NCI-H2081 (cell line): ENCODE measurements around the gene CITED4.
"Not testable (repeated sequence)": the region's sequence is repeated elsewhere in the genome, so short reads cannot be mapped to it uniquely, and the experiment has no call there.

Experiments used
- DNase-seq, 2 experiments: peaks; one replicate each; lab custom pipeline; 2025; lab: John Stamatoyannopoulos, UW

CITED4 gene

GRCh38 chr1:40862008-40862863 is at the start of gene CITED4:
Gene CITED4 (minus strand): TSS chr1:40862363. CDS start chr1:40862127, 236 bp downstream.
- DNase-seq = peak; percentile 88 to 93

GRCh38 chr1:40911105-40911504 is 48.9 kb upstream of the CITED4 start:
- no peak for DNase-seq

GRCh38 chr1:40909281-40909680 is 47.1 kb upstream of the CITED4 start:
- DNase-seq = no peak

GRCh38 chr1:40908350-40908749 is 46.2 kb upstream of the CITED4 start:
- no peak for DNase-seq

GRCh38 chr1:40907899-40908298 is 45.7 kb upstream of the CITED4 start:
- no peak for DNase-seq

- DNase-seq = no peak
These were observed 44.7 kb upstream of the CITED4 start for GRCh38 chr1:40906781-40907400.

- DNase-seq = no peak
These were observed 42.9 kb upstream of the CITED4 start for GRCh38 chr1:40905061-40905460.

- DNase-seq = no peak
These were observed 40.9 kb upstream of the CITED4 start for GRCh38 chr1:40903106-40903505.

- DNase-seq = no peak
These were observed 40.0 kb upstream of the CITED4 start for GRCh38 chr1:40901886-40902852.

GRCh38 chr1:40899230-40899870 is 37.2 kb upstream of the CITED4 start:
- DNase-seq = no peak

- DNase-seq = no peak
These were observed 36.3 kb upstream of the CITED4 start for GRCh38 chr1:40898431-40898901.

GRCh38 chr1:40897513-40897912 is 35.4 kb upstream of the CITED4 start:
- no peak for DNase-seq

GRCh38 chr1:40896482-40896881 is 34.3 kb upstream of the CITED4 start:
- DNase-seq = no peak

- no peak for DNase-seq
These were observed 33.4 kb upstream of the CITED4 start for GRCh38 chr1:40895601-40896000.

- DNase-seq = not testable (repeated sequence)
These were observed 32.7 kb upstream of the CITED4 start for GRCh38 chr1:40894858-40895257.

GRCh38 chr1:40894455-40894854 is 32.3 kb upstream of the CITED4 start:
- DNase-seq = no peak

GRCh38 chr1:40893946-40894345 is 31.8 kb upstream of the CITED4 start:
- DNase-seq = no peak

- no peak for DNase-seq
These were observed 30.2 kb upstream of the CITED4 start for GRCh38 chr1:40892354-40892753.

- no peak for DNase-seq
These were observed 28.6 kb upstream of the CITED4 start for GRCh38 chr1:40890771-40891170.

- no peak for DNase-seq
These were observed 25.5 kb upstream of the CITED4 start for GRCh38 chr1:40887652-40888051.

GRCh38 chr1:40887012-40887378 is 24.8 kb upstream of the CITED4 start:
- DNase-seq = no peak
